Subcutaneous adipose tissue (tissue), 4 donors: ENCODE measurements around the gene IGSF3. TPM values are rescaled to one million over a fixed set of nuclear protein-coding genes. Genes with fewer than 3 reads are reported as not detected.

Source experiments
- CTCF ChIP-seq: fragments of 450-650 bp; IDR thresholded peaks from one replicate; pipeline ENCODE4 v1.5.1; 2016; ENCODE audit warnings: low read depth, mild to moderate bottlenecking, control low read depth, antibody characterized with exemption, moderate library complexity
- total RNA-seq, 4 donors: library from RNA; depleted of rRNA; stranded (reverse); fragments of >200 nt; gene quantifications; one replicate each; pipeline ENCODE4 v1.1.0, GENCODE V29; 2016

The IGSF3 gene
- total RNA-seq, 4 donors from 2014 or later = 1.5 to 2.2 (median 1.8) TPM

- no peak for TF ChIP-seq CTCF
These were observed 94.0 kb downstream of the IGSF3 start for GRCh38 chr1:116573431-116574095.

GRCh38 chr1:116572771-116573430 lies 94.6 kb downstream of the IGSF3 start:
- no peak for TF ChIP-seq CTCF

GRCh38 chr1:116572099-116572498 lies 95.4 kb downstream of the IGSF3 start:
- TF ChIP-seq CTCF = no peak

GRCh38 chr1:116571215-116571919 lies 96.2 kb downstream of the IGSF3 start:
- no peak for TF ChIP-seq CTCF

- no peak for TF ChIP-seq CTCF
These were observed 96.9 kb downstream of the IGSF3 start, which contains the start of gene CD58 for GRCh38 chr1:116570358-116571214. TSS of gene CD58 (minus strand) at chr1:116571026. CDS start at chr1:116570972, 54 bp downstream.

- no peak for TF ChIP-seq CTCF
These were observed 97.7 kb downstream of the IGSF3 start for GRCh38 chr1:116569776-116570357.
